ENCODE data around the gene FOXF2.

FOXF2 gene

DNA sequence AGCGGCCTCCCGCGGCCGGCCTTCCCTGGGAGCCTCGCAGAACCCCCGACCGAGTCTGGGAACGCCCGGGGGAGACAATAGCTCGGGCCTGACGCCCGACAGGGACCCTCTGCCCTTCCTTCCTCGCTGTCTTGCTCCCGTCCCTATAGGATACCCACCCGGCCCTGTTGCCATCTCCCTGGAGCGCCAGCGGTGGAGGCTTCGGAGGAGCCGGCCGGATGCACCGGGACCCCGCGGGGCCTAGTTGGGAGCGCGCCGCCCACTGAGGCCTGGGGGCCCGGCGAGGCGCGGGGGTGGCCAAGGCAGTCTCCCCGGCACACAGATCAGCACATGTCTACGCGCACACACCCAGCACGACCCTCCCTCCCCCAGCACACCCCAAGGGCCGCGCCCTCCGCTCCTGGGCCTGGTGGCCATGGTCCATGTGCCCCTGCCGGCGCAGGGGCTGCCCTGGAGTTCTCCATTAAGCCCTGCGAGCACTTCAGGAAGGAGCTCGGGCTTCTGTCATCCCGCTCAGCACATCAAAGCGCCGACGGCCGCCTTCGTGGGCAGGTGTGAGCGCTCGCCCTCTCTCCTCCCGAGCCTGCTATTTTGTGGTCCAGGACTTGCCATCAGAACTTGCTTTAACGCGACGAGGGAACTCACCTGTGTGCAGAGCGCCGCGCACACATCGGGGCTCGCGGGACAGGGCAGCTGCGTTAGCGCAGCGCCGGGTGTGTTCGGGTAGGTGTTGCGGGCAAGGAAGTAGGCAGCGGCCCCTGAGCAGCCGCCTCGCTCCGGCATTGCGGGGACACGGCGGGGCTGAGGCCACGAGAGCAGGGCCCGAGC is 3.7 kb downstream of the FOXF2 start:
- DNase-seq = no peak

- no peak for DNase-seq
These were observed 4.4 kb downstream of the FOXF2 start for GRCh38 chr6:1393641-1394283.

GRCh38 chr6:1394514-1395463 is 5.4 kb downstream of the FOXF2 start:
- no peak for DNase-seq

- no peak for DNase-seq
These were observed 6.1 kb downstream of the FOXF2 start for GRCh38 chr6:1395506-1395905.

DNA sequence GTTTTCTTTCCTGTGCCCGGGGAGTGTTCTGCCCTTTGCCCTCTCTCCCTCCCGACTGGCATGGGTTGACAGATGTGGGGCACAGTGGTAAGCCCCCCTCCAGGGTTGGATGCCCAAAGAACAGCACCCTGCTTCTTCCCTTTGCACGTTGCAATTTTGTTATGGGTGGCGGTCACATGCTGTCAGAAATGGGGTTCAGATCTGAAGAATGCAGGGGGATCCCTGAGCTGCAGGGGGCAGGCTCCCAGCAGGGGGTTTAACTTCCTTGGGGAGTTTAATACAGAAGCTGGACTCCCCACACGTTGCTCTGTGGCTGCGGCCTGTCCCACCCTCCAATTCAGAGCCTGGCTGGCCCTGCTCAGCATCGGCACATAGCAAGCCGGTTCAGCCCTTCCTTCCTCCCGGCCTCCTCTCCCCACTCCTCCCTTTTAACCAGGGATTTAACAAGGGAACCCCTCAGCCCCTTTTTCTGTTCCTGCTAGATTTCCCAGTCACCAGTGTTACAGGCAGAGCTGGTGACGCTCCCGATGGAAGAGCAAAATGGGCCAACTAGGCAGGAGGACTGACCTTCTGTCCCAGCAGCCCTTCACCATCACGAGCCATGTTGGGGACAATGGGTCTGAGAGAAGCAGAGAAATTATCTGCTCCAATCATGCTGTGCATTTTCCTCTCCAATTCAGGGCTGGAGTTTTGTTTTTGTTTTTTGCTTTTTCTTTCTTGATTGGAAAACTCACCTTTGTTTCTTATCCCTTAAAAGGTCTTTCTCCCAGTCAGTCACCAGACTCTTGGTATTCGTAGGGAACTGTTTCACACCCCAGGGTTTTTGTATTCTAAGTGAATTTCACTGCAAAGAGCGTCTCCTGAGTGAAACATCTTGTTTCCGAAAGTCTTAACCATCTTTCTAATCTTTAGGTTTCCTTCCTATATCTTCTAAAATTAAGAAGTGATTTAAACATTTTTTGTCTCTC is 6.8 kb downstream of the FOXF2 start:
- DNase-seq = no peak

GRCh38 chr6:1396952-1397868 is 7.8 kb downstream of the FOXF2 start:
- peak; percentile 78 for DNase-seq

DNA sequence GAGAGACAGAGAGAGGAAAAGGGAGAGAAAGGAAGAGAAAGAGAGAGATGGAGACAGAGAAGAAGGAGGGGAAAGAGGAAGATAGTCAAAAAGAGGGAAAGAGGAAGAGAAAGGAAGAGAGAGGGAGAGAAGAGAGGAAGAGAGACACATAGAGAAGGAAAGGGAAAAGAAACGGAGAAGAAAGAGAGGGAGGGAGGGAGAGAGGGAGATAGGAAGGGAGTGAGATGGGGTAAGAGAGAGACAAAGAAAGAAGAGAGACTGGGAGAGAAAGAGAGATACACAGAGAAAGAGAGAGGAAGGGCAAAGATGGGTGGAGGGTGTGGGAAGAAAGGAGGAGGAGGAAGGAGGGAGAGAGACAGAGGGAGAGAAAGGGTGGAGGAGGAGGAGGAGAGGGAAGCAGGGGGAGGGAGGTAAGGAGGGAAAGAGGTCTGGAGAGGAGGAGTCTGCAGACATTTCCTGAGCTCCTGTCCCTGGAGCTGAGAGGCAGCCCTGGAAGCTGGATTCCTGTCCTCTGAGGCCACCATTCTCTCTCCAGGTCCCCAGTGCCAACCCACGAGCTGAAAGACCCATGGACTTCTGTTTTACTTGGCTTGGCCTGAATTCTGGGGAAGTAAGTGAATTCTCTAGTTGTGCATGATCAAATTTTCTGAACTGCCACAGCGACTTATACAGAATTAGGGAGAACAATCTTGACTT is 9.9 kb downstream of the FOXF2 start:
- DNase-seq = no peak

- DNase-seq = no peak
These were observed 10.9 kb downstream of the FOXF2 start for GRCh38 chr6:1400126-1400850.

GRCh38 chr6:1402369-1402768 is 13.0 kb downstream of the FOXF2 start:
- DNase-seq = no peak

DNA sequence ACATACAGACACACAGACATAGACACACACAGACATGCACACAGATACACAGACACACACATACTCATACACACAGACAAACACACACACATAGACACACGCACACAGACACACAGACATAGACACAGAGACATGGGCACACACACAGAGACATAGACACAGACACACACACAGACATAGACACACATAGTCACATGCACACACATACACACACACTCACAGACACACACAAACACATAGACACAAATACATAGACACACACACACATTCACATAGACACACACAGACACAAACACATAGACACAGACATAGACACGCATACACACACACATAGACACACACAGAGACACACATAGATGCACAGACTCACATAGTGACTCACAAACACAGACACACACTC is 13.5 kb downstream of the FOXF2 start:
- DNase-seq = no peak

DNA sequence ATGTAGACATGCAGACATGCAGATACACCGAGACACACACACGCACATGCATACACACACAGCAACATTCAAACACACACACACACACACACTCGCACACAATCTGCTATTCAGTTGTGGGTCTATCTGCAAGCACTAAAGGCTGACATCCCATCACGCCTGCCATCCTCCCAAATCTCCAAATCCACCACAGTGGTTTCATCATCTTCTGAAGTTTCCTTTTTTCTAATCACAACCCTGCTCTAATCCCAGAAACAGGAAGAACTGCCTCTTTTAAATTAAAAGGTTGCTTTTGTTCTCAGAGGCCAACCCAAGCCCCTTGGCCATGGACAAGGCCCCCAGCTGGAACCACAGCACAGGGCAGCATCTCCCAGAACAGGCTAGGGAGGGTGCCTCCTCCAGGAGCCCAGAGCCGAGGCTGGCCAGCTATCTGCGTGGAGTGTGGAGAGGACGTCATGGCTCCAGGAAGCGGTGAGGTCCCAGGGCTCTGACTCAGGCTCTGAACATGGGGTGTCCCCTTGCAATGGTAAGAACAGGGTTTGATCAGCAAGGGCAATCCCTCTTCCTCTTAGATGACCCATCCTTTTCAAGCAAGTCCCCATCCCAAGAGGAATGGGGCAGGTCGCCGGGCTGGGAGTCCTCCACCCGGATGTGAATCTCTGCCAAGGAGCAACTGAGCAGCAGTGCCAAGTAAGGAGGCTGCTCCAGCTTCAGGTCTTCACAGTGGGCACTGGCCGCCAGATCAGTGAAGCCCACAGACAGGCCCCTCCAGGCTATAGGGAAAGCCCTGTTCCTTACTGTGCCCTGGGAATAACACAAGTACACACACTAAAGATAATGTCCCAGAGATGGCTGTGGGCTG is 14.7 kb downstream of the FOXF2 start:
- DNase-seq = no peak

DNA sequence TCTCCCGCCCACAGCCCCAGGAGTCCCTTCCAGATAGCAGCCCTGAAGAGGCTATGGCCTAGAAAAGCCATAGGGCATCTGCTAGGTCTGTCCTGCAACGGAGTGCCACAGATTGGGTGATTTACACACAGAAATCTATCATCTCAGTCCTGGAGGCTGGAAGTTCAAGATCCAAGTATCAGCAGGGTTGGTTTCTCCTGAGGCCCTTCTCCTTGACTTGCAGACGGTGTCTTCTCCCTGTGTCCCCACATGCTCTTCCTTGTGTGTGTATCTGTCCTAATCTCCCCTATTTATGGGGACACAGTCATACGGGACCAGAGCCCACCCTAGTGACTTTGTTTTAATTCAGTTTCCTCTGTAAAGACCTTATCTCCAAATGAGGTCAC is 15.3 kb downstream of the FOXF2 start:
- no peak for DNase-seq

DNA sequence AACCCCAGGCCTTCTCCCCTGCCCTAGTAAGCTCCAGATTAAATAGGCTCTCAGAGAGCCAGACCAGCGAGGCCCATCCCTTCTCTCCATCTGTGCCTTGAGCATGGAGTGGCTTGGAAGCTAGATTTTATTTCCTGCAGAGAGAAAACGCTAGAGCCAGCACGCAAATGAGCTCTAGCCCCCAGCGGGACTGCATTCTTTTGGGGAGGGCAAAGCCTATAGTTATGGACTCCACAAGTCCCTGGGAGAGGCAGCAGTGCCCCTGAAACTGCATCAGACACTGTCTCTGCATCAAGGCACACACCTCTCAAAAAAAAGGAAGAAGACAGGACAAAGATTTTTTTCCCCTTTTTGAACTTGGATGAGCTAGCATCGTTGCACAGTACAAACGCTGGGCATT is 15.8 kb downstream of the FOXF2 start:
- no peak for DNase-seq

DNA sequence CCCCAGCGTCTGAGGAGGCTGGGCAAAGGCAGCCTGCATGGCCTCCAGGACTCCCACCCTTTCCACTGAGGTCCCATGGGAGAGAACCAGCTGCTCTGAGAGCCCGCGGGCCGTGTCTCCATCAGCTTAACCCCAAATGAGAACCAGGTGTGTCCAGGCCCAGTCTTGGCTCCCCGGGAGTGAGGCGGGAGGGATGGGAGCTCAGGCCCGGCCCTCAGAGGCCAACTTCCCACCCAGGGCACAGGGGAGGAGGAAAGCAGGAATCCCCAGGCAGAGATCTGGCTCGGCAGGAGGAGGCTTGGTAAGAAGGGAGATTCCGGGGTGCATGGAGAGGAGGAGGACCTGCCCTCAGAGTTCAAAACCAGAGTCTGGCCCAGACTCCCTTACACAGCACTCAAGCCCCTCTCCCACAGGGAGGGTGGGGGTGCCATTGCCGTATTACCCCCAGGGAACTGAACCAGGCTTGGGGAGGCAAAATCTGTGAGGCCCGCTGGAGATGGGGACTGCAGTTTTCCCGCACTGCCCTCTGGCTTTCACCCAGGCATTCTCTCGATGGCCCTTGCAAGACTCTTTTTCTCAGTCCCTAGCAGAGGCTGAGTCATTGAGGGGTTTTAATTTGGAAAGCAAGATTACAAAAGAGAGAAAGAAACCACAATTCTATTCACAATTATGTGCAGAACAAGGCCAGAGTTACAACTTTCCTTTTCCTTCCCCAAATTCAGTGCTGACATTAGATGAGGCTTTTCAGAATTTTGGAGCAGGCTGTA is 17.1 kb downstream of the FOXF2 start:
- DNase-seq = no peak

DNA sequence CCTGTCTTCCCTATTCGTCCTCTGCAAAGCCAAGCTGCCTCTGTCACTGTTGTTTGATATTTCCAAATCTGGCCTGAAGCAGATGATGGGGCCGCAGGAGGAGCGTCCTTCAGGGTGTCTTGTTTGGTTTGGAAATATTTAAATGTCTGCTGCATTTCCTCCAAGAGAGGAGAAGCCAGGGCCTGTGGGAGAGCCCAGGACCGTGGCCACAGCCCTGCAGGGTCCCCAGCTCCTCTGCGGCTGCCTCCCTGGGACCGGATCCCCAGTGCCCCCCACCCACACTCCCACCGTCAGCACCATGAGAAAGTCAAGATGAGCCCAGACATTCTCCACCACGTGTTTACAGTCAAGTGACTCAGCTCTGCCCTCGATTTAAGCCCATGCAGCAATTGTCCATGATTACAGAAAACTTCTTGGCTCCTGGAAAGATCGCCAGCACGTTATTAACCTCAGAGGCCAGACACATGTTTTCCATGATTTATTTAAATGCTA is 18.2 kb downstream of the FOXF2 start:
- no peak for DNase-seq

- DNase-seq = no peak
These were observed 20.5 kb downstream of the FOXF2 start for GRCh38 chr6:1409774-1410465.

GRCh38 chr6:1412901-1413300 is 23.5 kb downstream of the FOXF2 start:
- DNase-seq = no peak

Data from activated naive CD4-positive, alpha-beta T cell treated with anti-CD3 and anti-CD28 coated beads, Interleukin-2, amount 50 U/mL, for 16 hours (primary cell).